Myocyte (in vitro differentiated cells): Measurements from ENCODE around the gene UGT1A8. TPM values are rescaled to one million over a fixed set of nuclear protein-coding genes. Genes with fewer than 3 reads are reported as not detected.

Source experiments
- DNase-seq: peaks from one replicate; pipeline ENCODE4 v3.0.0-alpha.2; 2012; ENCODE audit warnings: low read depth
- total RNA-seq: library from RNA; depleted of rRNA; stranded (reverse); fragments of >200 nt; gene quantifications from 2 replicates; pipeline ENCODE4 v1.2.3, GENCODE V29; 2014

The UGT1A8 gene
- total RNA-seq, 1 donor from 2014 or later: not detected

DNA sequence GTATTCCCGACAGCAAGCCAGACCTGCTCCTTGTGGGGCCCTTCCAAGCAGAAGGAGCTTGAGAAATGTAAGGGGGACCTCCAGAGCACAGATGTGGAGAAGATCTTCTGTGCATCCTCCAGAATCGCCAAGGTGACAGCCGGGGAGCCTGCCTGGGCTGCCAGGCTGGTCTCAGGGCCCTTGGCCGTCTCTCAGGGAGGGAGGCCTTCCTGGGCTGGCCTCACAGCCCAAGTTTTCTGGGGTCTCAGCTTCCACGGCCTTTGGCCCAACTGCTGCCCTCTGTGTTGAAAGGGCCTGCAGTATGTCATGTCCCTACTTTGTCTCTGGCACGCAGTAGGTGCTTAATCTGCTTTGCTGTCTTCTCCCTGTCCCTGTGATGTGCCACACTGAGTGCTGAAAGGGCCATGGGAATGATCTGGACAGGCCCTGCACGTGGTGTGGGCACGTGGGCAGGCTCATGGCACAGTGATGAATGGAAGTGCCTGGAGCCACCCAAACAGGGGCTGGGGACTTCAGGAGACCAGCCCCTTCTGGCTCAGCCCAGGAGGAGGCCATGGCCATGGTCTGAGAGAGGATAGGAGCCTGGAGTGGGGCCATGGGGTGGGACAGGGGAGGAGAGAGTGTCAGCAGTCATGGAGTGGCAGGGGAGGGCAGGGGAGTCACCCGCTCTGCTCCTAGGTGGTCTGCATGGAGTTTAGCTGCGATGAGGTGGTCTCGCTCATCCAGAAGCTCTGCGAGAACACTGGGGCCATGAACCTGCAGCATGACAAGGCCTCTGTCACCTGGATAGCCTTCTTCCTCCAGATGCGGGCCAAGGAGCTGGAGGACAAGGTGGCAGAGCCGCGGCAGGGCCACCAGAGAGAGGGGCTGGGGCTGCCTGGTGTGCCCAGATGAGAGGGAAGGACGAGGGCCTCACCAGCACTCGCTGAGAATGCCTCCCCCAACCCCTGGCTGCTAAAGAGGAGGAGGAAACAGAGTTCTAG is 201.5 kb downstream of the UGT1A8 start:
- no peak for DNase-seq

DNA sequence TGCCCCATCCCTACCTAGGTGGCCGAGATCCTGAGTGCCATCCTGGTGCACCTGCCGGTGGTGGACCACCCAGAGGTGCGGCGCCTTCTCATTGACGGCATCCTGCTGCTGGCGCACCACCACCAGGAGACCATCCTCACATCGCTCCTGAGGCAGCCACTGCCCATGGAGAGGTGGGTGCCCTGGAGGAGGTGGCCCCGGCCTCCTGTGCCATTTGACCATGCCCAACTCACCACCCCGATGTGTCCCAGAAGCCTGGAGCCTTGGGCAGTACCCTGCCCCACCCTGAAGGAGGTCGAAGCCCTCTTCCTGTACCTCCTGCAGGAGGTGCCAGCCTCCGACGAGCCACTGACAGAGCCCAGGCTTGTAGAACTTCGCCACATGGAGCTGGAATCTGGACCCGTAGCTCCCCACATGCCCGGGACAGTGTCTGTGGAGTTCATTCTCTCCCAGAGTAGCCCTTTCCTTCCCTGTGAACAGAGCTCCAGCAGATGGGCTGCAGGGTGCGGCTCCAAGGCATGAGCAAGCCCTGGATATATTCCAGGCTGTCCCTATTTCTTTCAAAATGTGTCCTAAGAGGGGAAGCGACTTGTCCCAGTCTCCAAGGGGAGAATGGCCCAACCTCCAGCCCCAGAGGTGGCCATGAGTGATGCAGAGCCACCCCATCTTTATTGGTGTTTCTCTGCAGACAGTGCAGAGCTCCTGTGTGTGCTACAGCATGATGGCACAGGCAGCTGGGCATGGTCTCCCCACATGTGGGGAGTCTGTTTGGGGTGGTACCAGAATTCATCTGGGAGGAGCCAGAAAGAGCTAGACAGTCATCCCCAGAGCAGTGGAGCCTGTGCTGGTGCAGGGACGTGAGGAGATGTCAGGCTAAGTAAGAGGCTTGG is 202.7 kb downstream of the UGT1A8 start:
- no peak for DNase-seq

DNA sequence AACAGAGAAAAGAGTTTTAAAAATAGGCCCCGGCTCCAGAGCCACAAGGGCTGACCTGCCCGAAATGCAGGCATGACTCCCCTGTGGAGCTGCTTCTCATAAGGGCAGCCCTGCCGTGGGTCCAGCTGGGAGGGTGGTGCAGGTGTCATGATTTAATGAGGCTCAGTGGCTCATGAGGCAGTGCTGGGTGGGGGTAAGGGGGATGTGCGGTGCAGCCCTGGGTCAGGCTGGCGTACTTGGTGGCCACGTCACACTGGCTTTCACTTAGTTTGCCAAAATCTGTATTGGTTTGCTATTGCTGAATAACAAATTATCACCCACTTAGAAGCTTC is 203.3 kb downstream of the UGT1A8 start:
- no peak for DNase-seq

DNA sequence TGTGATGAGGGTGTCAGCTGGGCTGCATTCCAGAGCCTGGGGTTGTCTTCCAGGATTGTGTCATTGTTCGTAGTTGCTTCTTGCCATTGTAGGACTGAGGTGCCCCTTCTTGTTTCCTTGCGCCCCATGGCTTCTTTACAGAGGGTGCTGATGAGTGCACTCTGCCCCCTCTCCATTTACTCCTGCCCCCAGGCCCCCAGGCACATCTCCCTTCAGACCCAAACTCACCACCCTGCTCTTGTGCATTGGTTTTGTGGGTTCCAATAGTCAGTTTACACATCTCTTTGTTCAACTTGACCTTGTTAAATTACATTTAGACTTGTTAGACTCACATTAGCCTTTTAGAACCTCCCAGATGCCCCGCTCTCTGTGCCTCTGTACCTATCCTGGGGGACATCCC is 203.8 kb downstream of the UGT1A8 start:
- no peak for DNase-seq

DNA sequence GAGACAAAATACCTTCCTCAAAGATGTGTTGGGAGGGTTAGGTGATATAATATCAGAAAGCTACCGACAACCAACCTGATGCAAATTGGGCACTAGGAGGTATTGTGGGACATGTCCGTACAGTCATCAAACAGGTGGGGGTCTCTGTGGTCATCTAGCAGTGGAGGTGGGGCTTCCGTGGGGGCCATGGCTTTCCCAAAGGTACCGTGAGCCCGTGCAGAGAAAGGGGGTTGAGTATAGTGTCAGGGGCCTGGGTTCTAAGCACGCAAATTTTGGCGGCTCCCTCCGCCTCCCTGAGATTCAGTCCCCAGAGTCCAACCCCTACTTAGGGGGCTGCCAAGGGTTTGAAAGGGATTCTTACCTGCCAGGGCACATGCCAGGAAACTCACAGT is 204.3 kb downstream of the UGT1A8 start:
- no peak for DNase-seq

DNA sequence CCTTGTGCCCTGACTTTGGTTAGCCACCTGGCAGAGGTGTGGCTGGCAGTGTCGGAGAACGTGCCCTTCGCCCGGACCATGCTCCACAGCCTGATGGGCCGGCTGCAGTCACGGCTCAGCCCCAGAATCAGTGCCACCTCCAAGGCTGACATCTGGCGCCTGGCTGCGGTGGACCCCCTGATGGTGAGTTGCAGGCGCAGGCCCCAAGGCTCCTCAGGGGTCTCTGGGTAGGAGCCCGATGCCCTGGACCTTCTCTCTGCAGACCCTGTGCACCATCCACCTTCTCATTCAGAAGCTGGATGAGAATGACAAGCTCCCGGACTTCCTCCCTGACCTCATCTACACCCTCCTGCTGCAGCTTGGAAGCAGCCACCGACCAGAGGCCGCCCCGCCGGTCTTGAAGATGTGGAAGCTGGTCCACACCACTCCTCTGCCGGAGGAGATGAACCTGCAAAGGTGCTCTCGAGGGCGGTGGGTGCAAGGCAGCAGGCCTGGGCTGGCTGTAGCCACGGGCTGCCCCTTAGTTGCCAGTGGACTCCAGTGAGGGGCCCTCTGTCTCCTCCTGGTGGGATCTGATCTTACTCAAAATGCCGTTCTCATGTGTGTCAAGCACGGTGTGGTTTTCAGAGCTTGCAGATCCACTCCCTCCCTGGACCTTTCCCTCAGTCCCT is 204.8 kb downstream of the UGT1A8 start:
- DNase-seq: no peak

Other genes starting within 250 kb of the UGT1A8 start
- gene USP40, start 50.9 kb upstream of the UGT1A8 start, total RNA-seq: 23.4 and 32.9 TPM in 2 replicates
- gene UGT1A10, start 18.8 kb downstream of the UGT1A8 start, total RNA-seq: not detected in 2 replicates
- not detected in 2 replicates for gene UGT1A9, start 54.3 kb downstream of the UGT1A8 start, total RNA-seq
- not detected in 2 replicates for gene UGT1A7, start 64.3 kb downstream of the UGT1A8 start, total RNA-seq
- not detected in 2 replicates for gene UGT1A6, start 75.3 kb downstream of the UGT1A8 start, total RNA-seq
- not detected in 2 replicates for gene UGT1A5, start 95.3 kb downstream of the UGT1A8 start, total RNA-seq
- gene UGT1A4, start 101.1 kb downstream of the UGT1A8 start, total RNA-seq: not detected in 2 replicates
- not detected in 2 replicates for gene UGT1A3, start 111.4 kb downstream of the UGT1A8 start, total RNA-seq
- not detected in 2 replicates for gene UGT1A1, start 142.6 kb downstream of the UGT1A8 start, total RNA-seq
- not detected in 2 replicates for gene MROH2A, start 160.7 kb downstream of the UGT1A8 start, total RNA-seq
- 0.62 and 1.4 TPM in 2 replicates for gene HJURP, start 236.9 kb downstream of the UGT1A8 start, total RNA-seq